Measurements from ENCODE around the gene KRT12. TPM values are rescaled to one million over a fixed set of nuclear protein-coding genes. Genes with fewer than 3 reads are reported as not detected.

KRT12 gene
- total RNA-seq, 6 experiments from 2014 or later, result not detected

- no peak overlapping the region for H3K27ac ChIP-seq
- no peak for DNase-seq
- no peak for ATAC-seq
- no peaks in the 10 kb centered on the region for H3K36me3 ChIP-seq
- H3K27me3 ChIP-seq, result no peaks in the 10 kb centered on the region
- TF ChIP-seq CTCF (IDR thresholded peaks at IDR 0.05), result no peak
- TF ChIP-seq POLR2A (IDR thresholded peaks at IDR 0.05), result no peak
- no peaks in the 10 kb centered on the region for H3K9me3 ChIP-seq
- H3K4me1 ChIP-seq, result no peaks in the 10 kb centered on the region
- intact Hi-C loops (cut with DNase I), result loop anchor here in 1 of 2 donors (10.0 kb wide), 1 partner anchor 741 kb away; no protein-coding TSS in a partner anchor
- WGBS (ENCODE audit: insufficient coverage, low coverage, low lambda C conversion rate, missing lambda C conversion rate), result 56% methylated on average over 3 of the region's 3 CpGs
- no peak overlapping the region for H3K4me3 ChIP-seq
Observed at GRCh38 chr17:40914075-40914855, 47.2 kb upstream of the KRT12 start.

GRCh38 chr17:40912486-40913210 lies 45.6 kb upstream of the KRT12 start:
- intact Hi-C loops (cut with DNase I), result loop anchor here in 1 of 2 donors (10.0 kb wide), 1 partner anchor 742 kb away; no protein-coding TSS in a partner anchor
- Histone ChIP-seq H3K9me3 (no peaks in the 10 kb centered on the region), H3K27ac (no peak overlapping the region), H3K4me1 (no peaks in the 10 kb centered on the region), H3K4me3 (no peak overlapping the region), H3K27me3 (no peaks in the 10 kb centered on the region), H3K36me3 (no peaks in the 10 kb centered on the region)
- ATAC-seq (peak in 1 of 4 donors; percentile 29), DNase-seq (no peak)
- no peak for TF ChIP-seq POLR2A (IDR thresholded peaks at IDR 0.05)
- TF ChIP-seq CTCF (IDR thresholded peaks at IDR 0.05), result no peak
- 78% methylated on average over 13 of the region's 13 CpGs for WGBS (ENCODE audit: insufficient coverage, low coverage, low lambda C conversion rate, missing lambda C conversion rate)

GRCh38 chr17:40910441-40910841 lies 43.4 kb upstream of the KRT12 start:
- TF ChIP-seq CTCF (IDR thresholded peaks at IDR 0.05) (no peak), POLR2A (IDR thresholded peaks at IDR 0.05) (no peak)
- 65% methylated on average over 3 of the region's 3 CpGs for WGBS (ENCODE audit: insufficient coverage, low coverage, low lambda C conversion rate, missing lambda C conversion rate)
- H3K27ac ChIP-seq, result no peak overlapping the region
- no peaks in the 10 kb centered on the region for H3K4me1 ChIP-seq
- intact Hi-C loops (cut with DNase I), result loop anchor here in 1 of 2 donors (10.0 kb wide), 1 partner anchor 744 kb away; no protein-coding TSS in a partner anchor
- H3K27me3 ChIP-seq, result no peaks in the 10 kb centered on the region
- no peaks in the 10 kb centered on the region for H3K9me3 ChIP-seq
- DNase-seq, result no peak
- H3K4me3 ChIP-seq, result no peak overlapping the region
- H3K36me3 ChIP-seq, result no peaks in the 10 kb centered on the region
- ATAC-seq, result no peak

GRCh38 chr17:40909755-40910154 lies 42.7 kb upstream of the KRT12 start:
- H3K27me3 ChIP-seq, result no peaks in the 10 kb centered on the region
- H3K4me3 ChIP-seq, result no peak overlapping the region
- DNase-seq, result no peak
- H3K9me3 ChIP-seq, result no peaks in the 10 kb centered on the region
- TF ChIP-seq POLR2A (IDR thresholded peaks at IDR 0.05), result no peak
- H3K4me1 ChIP-seq, result no peaks in the 10 kb centered on the region
- ATAC-seq, result peak in 2 of 4 donors; percentile 42 to 56
- no peaks in the 10 kb centered on the region for H3K36me3 ChIP-seq
- intact Hi-C loops (cut with DNase I), result loop anchor here in 1 of 2 donors (10.0 kb wide), 1 partner anchor 745 kb away; no protein-coding TSS in a partner anchor
- WGBS (ENCODE audit: insufficient coverage, low coverage, low lambda C conversion rate, missing lambda C conversion rate), result 28% methylated on average over 4 of the region's 4 CpGs
- H3K27ac ChIP-seq, result no peak overlapping the region

GRCh38 chr17:40909351-40909750 lies 42.3 kb upstream of the KRT12 start:
- Histone ChIP-seq H3K4me3 (no peak overlapping the region), H3K9me3 (no peaks in the 10 kb centered on the region), H3K4me1 (no peaks in the 10 kb centered on the region), H3K27me3 (no peaks in the 10 kb centered on the region), H3K27ac (no peak overlapping the region), H3K36me3 (no peaks in the 10 kb centered on the region)
- DNase-seq (peak; percentile 58 to 71 (median 71)), ATAC-seq (peak; percentile 95 to 99 (median 97))
- intact Hi-C loops (cut with DNase I), result no loop called here
- WGBS (ENCODE audit: insufficient coverage, low coverage, low lambda C conversion rate, missing lambda C conversion rate), result 1% methylated on average over 5 of the region's 5 CpGs
- TF ChIP-seq CTCF (IDR thresholded peaks at IDR 0.05), result peak; percentile 71 to 83 (median 78)
- TF ChIP-seq POLR2A (IDR thresholded peaks at IDR 0.05), result no peak

Measured in right lobe of liver (tissue), 6 donors.